ENCODE measurements around the gene EHBP1.

EHBP1 gene

DNA sequence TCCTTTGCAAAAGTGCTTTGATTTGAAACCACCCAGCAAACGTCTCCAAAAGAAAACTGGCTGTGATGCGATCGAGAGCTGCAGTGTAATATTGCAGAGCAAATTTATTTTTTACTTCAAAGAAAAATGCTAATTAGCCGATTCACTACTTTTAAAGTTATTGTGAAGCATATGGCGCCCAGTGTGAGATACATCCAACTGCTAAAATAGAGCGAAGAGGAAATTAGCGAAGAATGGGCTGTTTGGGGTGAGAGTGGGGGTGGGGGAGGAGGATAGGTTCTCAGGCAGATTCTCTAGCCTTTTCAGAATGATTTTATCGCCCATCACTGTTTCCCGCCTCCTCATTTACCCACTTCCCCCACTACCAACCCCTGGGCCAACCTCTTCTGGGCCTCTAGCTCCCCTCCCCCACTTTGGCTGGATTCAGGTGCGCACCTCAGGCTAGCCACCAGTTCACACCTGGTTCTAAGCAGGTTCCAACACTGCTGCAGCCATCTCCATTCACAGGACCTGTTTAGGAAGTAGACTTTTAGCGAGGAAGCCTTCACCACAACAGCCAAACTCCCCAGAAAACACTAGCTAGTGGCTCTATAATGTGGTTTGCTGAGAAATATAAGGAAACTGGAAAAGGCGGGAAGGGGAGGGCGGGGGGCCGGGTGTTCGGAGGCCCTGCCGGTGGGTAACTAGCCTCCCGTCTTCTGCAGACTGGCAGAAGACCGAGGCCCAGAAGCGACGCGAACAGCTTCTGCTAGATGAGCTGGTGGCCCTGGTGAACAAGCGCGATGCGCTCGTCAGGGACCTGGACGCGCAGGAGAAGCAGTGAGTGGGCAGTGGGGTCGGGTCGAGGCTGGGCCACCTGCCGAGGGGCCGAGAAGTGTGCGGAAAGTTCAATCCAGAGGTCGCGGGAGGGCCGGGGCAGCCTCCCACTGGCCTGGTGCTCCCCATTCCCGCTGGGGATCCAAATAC lies 339.1 kb downstream of the EHBP1 start:
- DNase-seq (ENCODE audit: low spot score) = no peak
- in situ Hi-C loops (cut with MboI; ENCODE audit: low pct_unique_long_range_greater_than_20kb, low sequenced_read_pairs, unreplicated experiment) = loop anchor here (25.0 kb wide), 1 partner anchor 582 kb away; no protein-coding TSS in a partner anchor
- TF ChIP-seq CTCF (IDR thresholded peaks at IDR 0.05; ENCODE audit: extremely low read depth, insufficient read depth, missing control alignments) = no peak

DNA sequence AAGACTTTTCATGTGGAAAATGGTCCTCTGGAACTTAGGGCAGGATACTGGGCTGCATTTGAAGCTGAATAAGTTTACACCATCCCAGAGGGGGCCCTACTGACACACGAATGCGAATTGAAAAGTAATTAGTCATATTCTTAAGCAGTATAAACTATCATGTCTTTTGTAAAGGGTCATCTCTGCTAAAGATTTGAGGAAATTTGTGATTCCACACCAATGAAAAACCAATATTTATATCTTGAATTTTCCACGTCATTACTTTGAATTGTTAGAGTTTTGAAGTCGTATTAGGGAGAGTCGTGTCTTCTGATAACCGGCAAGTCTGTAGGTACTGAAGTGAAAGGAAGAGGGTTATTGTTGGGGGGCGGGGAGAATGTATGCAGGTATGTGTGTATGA lies 341.0 kb downstream of the EHBP1 start:
- no peak for TF ChIP-seq CTCF (IDR thresholded peaks at IDR 0.05; ENCODE audit: extremely low read depth, insufficient read depth, missing control alignments)
- DNase-seq (ENCODE audit: low spot score) = no peak
- in situ Hi-C loops (cut with MboI; ENCODE audit: low pct_unique_long_range_greater_than_20kb, low sequenced_read_pairs, unreplicated experiment) = loop anchor here (25.0 kb wide), 1 partner anchor 584 kb away; no protein-coding TSS in a partner anchor

GRCh38 chr2:63046961-63047320 lies 341.4 kb downstream of the EHBP1 start:
- no peak for DNase-seq (ENCODE audit: low spot score)
- no peak for TF ChIP-seq CTCF (IDR thresholded peaks at IDR 0.05; ENCODE audit: extremely low read depth, insufficient read depth, missing control alignments)
- in situ Hi-C loops (cut with MboI; ENCODE audit: low pct_unique_long_range_greater_than_20kb, low sequenced_read_pairs, unreplicated experiment) = loop anchor here (25.0 kb wide), 1 partner anchor 585 kb away; no protein-coding TSS in a partner anchor

DNA sequence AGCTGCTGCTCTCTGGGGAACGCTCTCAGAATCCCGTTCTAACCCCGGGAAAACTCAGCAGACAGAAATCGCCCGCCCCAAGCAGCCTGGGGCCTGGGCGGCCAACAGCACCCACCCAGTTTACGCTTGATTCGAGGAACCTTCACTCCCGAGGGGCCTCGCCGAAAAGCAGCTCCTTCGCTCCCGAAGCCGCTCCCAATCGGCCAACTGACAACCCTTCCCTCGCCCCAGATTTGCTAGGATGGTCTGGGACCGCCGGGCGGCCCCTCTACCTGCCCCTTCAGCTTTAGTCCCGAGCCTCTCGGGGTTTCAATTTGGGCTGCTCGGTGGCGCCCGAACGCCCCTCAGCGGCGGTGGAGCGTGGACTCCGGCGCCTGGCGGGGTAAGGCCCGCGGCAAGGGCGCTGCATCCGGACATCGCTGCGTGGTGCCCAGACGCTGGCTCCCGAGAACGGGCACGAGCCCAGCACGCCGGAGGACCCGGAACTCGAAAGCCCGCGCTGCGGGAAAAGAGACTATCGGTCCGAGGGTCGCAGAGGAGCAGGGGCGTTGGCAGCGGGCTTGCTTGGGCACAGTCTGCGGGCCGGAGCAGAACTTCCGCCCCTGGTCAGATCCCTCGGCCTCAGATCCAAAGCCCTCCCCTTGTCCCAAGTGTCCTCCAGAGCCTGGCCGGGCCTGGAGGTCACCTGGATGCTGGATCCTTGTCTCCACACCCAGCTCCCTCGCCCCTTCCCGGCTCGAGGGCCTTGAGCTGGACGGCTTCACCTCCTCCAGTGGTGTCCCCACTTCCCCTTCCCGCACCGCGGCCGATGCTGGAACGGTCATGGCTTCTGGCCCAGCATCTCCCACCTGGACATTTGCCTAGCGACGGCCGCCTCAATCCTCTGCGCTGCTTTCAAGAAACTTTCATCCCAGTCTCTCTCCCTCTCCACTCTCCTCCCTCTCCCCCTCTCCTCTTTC lies 342.1 kb downstream of the EHBP1 start:
- TF ChIP-seq CTCF (IDR thresholded peaks at IDR 0.05; ENCODE audit: extremely low read depth, insufficient read depth, missing control alignments) = peak; percentile 43
- in situ Hi-C loops (cut with MboI; ENCODE audit: low pct_unique_long_range_greater_than_20kb, low sequenced_read_pairs, unreplicated experiment) = loop anchor here (25.0 kb wide), 1 partner anchor 585 kb away; no protein-coding TSS in a partner anchor
- peak; percentile 47 for DNase-seq (ENCODE audit: low spot score)

GRCh38 chr2:63048367-63049171 lies 343.1 kb downstream of the EHBP1 start:
- in situ Hi-C loops (cut with MboI; ENCODE audit: low pct_unique_long_range_greater_than_20kb, low sequenced_read_pairs, unreplicated experiment) = loop anchor here (25.0 kb wide), 1 partner anchor 586 kb away; no protein-coding TSS in a partner anchor
- no peak for TF ChIP-seq CTCF (IDR thresholded peaks at IDR 0.05; ENCODE audit: extremely low read depth, insufficient read depth, missing control alignments)
- DNase-seq (ENCODE audit: low spot score) = peak; percentile 33

All from GM13977 (cell line).